ENCODE data around the gene MGAT2.
"Not testable (repeated sequence)": the region's sequence is repeated elsewhere in the genome, so short reads cannot be mapped to it uniquely, and the experiment has no call there.

The MGAT2 gene

GRCh38 chr14:49584981-49585640 is 35.5 kb upstream of the MGAT2 start:
- H2BK5ac ChIP-seq (ENCODE audit: low read length); H3K23ac ChIP-seq (ENCODE audit: low read depth, low read length, poor library complexity); H2AK5ac ChIP-seq (ENCODE audit: low read depth, low read length); H3K9me3 ChIP-seq (replicated peaks in 1 of 2; ENCODE audit: control insufficient read depth in 2 of 2, insufficient read depth in 1 of 2, low read depth in 1 of 2, low read length in 2 of 2); H3K79me1 ChIP-seq (ENCODE audit: low read depth, low read length); H2AFZ ChIP-seq (ENCODE audit: low read length); H3K18ac ChIP-seq (ENCODE audit: low read length); DNase-seq (ENCODE audit: low spot score); H4K91ac ChIP-seq (ENCODE audit: low read depth, low read length, poor library complexity); H2BK120ac ChIP-seq (ENCODE audit: low read depth, low read length); H2BK12ac ChIP-seq (ENCODE audit: low read length); H3K4ac ChIP-seq (ENCODE audit: low read length); H2BK15ac ChIP-seq (ENCODE audit: low read length); H3K9ac ChIP-seq (ENCODE audit: low read depth, low read length, poor library complexity); H3K14ac ChIP-seq (ENCODE audit: low read length); H3K27ac ChIP-seq (replicated peaks; ENCODE audit: low read length); H4K8ac ChIP-seq (ENCODE audit: low read depth, low read length); H3K27me3 ChIP-seq (ENCODE audit: control insufficient read depth in 3 of 3, insufficient read depth in 3 of 3, low read depth in 1 of 3, low read length in 3 of 3): not testable (repeated sequence)
- no CpG with 5 or more reads among the region's 32 CpGs for WGBS, 2 donors (ENCODE audit: extremely low coverage in 2 of 2, insufficient read length in 2 of 2, insufficient replicate concordance in 1 of 2)
- H3K4me1 ChIP-seq (ENCODE audit: control insufficient read depth in 2 of 2, insufficient read depth in 1 of 2, low read depth in 1 of 2, low read length in 2 of 2), result peaks cover 7 to 11% of the 10 kb centered on the region in 2 donors
- peaks cover 13 to 43% of the 10 kb centered on the region in 2 donors for H3K36me3 ChIP-seq (replicated peaks in 1 of 2; ENCODE audit: control insufficient read depth in 2 of 2, insufficient read depth in 2 of 2, low read length in 2 of 2)
- peak overlapping the region; percentile 75 for H3K4me2 ChIP-seq (ENCODE audit: insufficient read depth, low read length, poor library complexity, severe bottlenecking)
- H3K4me3 ChIP-seq (ENCODE audit: low read length in 2 of 2), result peak overlapping the region; percentile 78 to 100

- WGBS, 2 donors (ENCODE audit: extremely low coverage in 2 of 2, insufficient read length in 2 of 2, insufficient replicate concordance in 1 of 2), result no CpG with 5 or more reads among the region's 55 CpGs
- peak within 1 kb of the TSS; percentile 77 for H2AFZ ChIP-seq (ENCODE audit: low read length)
- no peak within 1 kb of the TSS for H2BK5ac ChIP-seq (ENCODE audit: low read length)
- peaks cover 13 to 41% of the 10 kb centered on the region in 2 donors for H3K36me3 ChIP-seq (replicated peaks in 1 of 2; ENCODE audit: control insufficient read depth in 2 of 2, insufficient read depth in 2 of 2, low read length in 2 of 2)
- H3K4me3 ChIP-seq (ENCODE audit: low read length in 2 of 2), result peak within 1 kb of the TSS; percentile 78 to 100
- H2AK5ac ChIP-seq (ENCODE audit: low read depth, low read length), result no peak within 1 kb of the TSS
- no peak within 1 kb of the TSS for H3K14ac ChIP-seq (ENCODE audit: low read length)
- peak within 1 kb of the TSS; percentile 92 for H3K9ac ChIP-seq (ENCODE audit: low read depth, low read length, poor library complexity)
- peak within 1 kb of the TSS; percentile 75 for H3K4me2 ChIP-seq (ENCODE audit: insufficient read depth, low read length, poor library complexity, severe bottlenecking)
- no peak within 1 kb of the TSS for H4K8ac ChIP-seq (ENCODE audit: low read depth, low read length)
- H2BK120ac ChIP-seq (ENCODE audit: low read depth, low read length), result no peak within 1 kb of the TSS
- H3K27me3 ChIP-seq (ENCODE audit: control insufficient read depth in 3 of 3, insufficient read depth in 3 of 3, low read depth in 1 of 3, low read length in 3 of 3), result no peaks in the 10 kb centered on the region
- peak within 1 kb of the TSS; percentile 74 for H3K27ac ChIP-seq (replicated peaks; ENCODE audit: low read length)
- H3K4me1 ChIP-seq (ENCODE audit: control insufficient read depth in 2 of 2, insufficient read depth in 1 of 2, low read depth in 1 of 2, low read length in 2 of 2), result peaks cover 7 to 11% of the 10 kb centered on the region in 2 donors
- no peaks in the 10 kb centered on the region for H3K79me1 ChIP-seq (ENCODE audit: low read depth, low read length)
- no peak within 1 kb of the TSS for H2BK15ac ChIP-seq (ENCODE audit: low read length)
- no peak within 1 kb of the TSS for H4K91ac ChIP-seq (ENCODE audit: low read depth, low read length, poor library complexity)
- DNase-seq (ENCODE audit: low spot score), result peak; percentile 100
- peak within 1 kb of the TSS; percentile 80 for H3K23ac ChIP-seq (ENCODE audit: low read depth, low read length, poor library complexity)
- H3K4ac ChIP-seq (ENCODE audit: low read length), result no peak within 1 kb of the TSS
- H3K9me3 ChIP-seq (replicated peaks in 1 of 2; ENCODE audit: control insufficient read depth in 2 of 2, insufficient read depth in 1 of 2, low read depth in 1 of 2, low read length in 2 of 2), result no peaks in the 10 kb centered on the region
- H2BK12ac ChIP-seq (ENCODE audit: low read length), result no peak within 1 kb of the TSS
- peak within 1 kb of the TSS; percentile 95 for H3K18ac ChIP-seq (ENCODE audit: low read length)
Observed at GRCh38 chr14:49585803-49586672, 34.6 kb upstream of the MGAT2 start, which contains the start of gene RPS29. Gene RPS29 (minus strand): TSS chr14:49586380. CDS start chr14:49586346, 34 bp downstream.

GRCh38 chr14:49586673-49587460 is 33.7 kb upstream of the MGAT2 start:
- H3K4me3 ChIP-seq (ENCODE audit: low read length in 2 of 2), result peak overlapping the region in 1 of 2 donors; percentile 19
- no peaks in the 10 kb centered on the region for H3K27me3 ChIP-seq (ENCODE audit: control insufficient read depth in 3 of 3, insufficient read depth in 3 of 3, low read depth in 1 of 3, low read length in 3 of 3)
- peak; percentile 70 for DNase-seq (ENCODE audit: low spot score)
- no peak overlapping the region for H3K4ac ChIP-seq (ENCODE audit: low read length)
- H2BK5ac ChIP-seq (ENCODE audit: low read length), result no peak overlapping the region
- H2BK12ac ChIP-seq (ENCODE audit: low read length), result no peak overlapping the region
- no peak overlapping the region for H3K4me2 ChIP-seq (ENCODE audit: insufficient read depth, low read length, poor library complexity, severe bottlenecking)
- H4K8ac ChIP-seq (ENCODE audit: low read depth, low read length), result no peak overlapping the region
- H3K23ac ChIP-seq (ENCODE audit: low read depth, low read length, poor library complexity), result no peak overlapping the region
- H3K9ac ChIP-seq (ENCODE audit: low read depth, low read length, poor library complexity), result no peak overlapping the region
- no CpG with 5 or more reads among the region's 21 CpGs for WGBS, 2 donors (ENCODE audit: extremely low coverage in 2 of 2, insufficient read length in 2 of 2, insufficient replicate concordance in 1 of 2)
- no peak overlapping the region for H2BK15ac ChIP-seq (ENCODE audit: low read length)
- no peaks in the 10 kb centered on the region for H3K79me1 ChIP-seq (ENCODE audit: low read depth, low read length)
- H3K18ac ChIP-seq (ENCODE audit: low read length), result no peak overlapping the region
- H2AK5ac ChIP-seq (ENCODE audit: low read depth, low read length), result no peak overlapping the region
- H3K9me3 ChIP-seq (replicated peaks in 1 of 2; ENCODE audit: control insufficient read depth in 2 of 2, insufficient read depth in 1 of 2, low read depth in 1 of 2, low read length in 2 of 2), result no peaks in the 10 kb centered on the region
- H2BK120ac ChIP-seq (ENCODE audit: low read depth, low read length), result no peak overlapping the region
- H4K91ac ChIP-seq (ENCODE audit: low read depth, low read length, poor library complexity), result no peak overlapping the region
- peak overlapping the region; percentile 39 for H2AFZ ChIP-seq (ENCODE audit: low read length)
- peaks cover 13 to 34% of the 10 kb centered on the region in 2 donors for H3K36me3 ChIP-seq (replicated peaks in 1 of 2; ENCODE audit: control insufficient read depth in 2 of 2, insufficient read depth in 2 of 2, low read length in 2 of 2)
- peak overlapping the region; percentile 35 for H3K27ac ChIP-seq (replicated peaks; ENCODE audit: low read length)
- no peak overlapping the region for H3K14ac ChIP-seq (ENCODE audit: low read length)
- H3K4me1 ChIP-seq (ENCODE audit: control insufficient read depth in 2 of 2, insufficient read depth in 1 of 2, low read depth in 1 of 2, low read length in 2 of 2), result peaks cover 7 to 11% of the 10 kb centered on the region in 2 donors

All from neuronal stem cell (in vitro differentiated cells).